IPS-18c (cell line): ENCODE measurements around the gene KIF25.

ENCODE experiments used
- H3K4me3 ChIP-seq: 2 replicates; pipeline ENCODE4 v1.7.0; 2013; ENCODE audit warnings: low read depth, mild to moderate bottlenecking, low read length, moderate library complexity; ENCODE audit not compliant: insufficient read depth
- H3K9me3 ChIP-seq: one replicate; pipeline ENCODE4 v1.6.1; 2013; ENCODE audit warnings: mild to moderate bottlenecking, low read length, moderate library complexity; ENCODE audit not compliant: control insufficient read depth, insufficient read depth

KIF25 gene

DNA sequence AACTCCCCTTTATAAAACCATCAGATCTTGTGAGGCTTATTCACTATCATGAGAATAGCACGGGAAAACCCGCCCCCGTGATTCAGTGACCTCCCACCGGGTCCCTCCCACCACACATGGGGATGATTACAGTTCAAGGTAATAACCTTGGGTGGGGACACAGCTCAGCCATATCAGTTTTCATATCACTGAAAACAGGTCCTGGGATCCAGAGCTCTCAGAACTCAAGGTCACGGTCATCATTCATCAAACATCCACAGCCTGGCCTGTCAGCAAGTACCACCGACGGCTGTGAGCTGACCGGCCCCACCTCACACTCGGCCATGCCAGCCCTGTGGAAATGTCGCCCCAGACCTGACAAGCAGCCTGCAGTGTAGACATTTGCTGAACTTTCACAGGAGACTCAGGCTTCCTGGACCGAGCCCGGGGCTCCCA, 95.6 kb downstream of the KIF25 start:
- H3K4me3 ChIP-seq, result no peak overlapping the region
- no peaks in the 10 kb centered on the region for H3K9me3 ChIP-seq

DNA sequence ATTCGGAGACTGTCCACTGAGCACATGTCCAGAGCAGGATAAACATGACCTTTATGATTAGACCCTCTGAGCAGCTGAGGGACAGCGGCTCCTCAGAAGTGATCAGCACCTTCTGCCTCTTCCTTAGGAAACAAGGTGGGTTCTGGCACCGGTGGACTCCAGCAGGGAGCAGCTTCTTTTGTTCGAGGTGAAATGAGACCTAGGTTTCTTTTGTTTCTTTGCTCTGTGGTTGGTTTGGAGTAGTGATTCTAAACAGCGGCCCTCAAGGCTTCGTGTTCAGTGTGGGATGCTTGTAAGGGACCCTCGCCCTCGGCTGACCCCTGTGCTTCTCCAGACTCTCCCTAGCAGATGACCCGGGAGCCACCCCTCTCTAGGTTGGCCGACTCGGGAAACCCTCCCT, 96.2 kb downstream of the KIF25 start:
- Histone ChIP-seq H3K9me3 (no peaks in the 10 kb centered on the region), H3K4me3 (no peak overlapping the region)
